NCI-H2196 treated with DMSO at 0.1 percent for 48 hours (cell line): ENCODE results near the gene GPR146.
"Not testable (repeated sequence)": the region's sequence is repeated elsewhere in the genome, so short reads cannot be mapped to it uniquely, and the experiment has no call there.

Experiments used
- DNase-seq: peaks from one replicate; lab custom pipeline; 2025; ENCODE audit not compliant: unreplicated experiment; lab: John Stamatoyannopoulos, UW

The GPR146 gene, protein sequence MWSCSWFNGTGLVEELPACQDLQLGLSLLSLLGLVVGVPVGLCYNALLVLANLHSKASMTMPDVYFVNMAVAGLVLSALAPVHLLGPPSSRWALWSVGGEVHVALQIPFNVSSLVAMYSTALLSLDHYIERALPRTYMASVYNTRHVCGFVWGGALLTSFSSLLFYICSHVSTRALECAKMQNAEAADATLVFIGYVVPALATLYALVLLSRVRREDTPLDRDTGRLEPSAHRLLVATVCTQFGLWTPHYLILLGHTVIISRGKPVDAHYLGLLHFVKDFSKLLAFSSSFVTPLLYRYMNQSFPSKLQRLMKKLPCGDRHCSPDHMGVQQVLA

DNA sequence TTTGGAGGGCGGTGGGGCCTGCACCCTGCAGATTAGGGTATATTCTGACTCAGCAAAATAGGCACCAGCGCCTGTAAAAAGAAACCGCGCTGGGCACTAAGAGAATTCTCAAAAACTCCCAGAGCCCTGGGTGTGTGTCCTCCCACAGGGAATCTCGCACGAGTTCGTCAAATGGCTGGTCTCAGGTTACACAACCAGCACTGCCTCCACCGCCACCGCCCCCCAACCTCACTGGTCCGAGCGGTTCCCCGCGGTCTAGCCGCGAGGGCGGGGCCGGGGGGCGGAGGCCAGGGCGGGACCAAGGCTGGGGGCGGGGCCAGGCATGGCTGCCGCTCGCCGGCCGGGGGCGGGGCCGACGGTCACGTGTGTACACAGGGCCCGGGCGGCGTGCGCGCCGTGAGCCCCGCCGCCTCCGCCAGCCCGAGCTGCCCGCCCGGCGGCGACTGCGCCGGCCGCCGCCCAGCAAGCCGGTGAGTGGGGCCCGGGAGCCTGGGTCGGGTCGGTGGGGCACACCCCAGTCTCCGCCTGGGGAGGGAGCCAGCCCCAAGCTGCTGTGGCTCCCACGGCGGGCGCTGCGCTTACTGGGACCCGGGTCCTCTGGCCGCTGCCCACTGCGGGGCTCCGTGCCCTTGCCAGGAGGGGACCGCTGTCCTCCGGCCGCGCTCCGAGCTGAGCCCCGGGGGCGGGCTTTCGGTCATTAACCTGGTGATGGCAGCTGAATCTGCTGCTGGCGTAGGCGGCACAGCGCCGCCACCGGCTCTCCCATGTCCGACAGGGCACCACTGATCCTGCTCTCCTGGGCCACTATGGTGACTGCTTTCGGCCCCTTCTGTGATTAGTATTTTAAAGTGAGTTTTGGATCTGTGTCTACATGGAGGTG lies at the start of gene GPR146:
TSS of gene GPR146 (plus strand) at position 358 of the 880 bp plus-strand sequence. CDS start 12,970 bp downstream, outside the sequence.
- DNase-seq = peak; percentile 90

DNA sequence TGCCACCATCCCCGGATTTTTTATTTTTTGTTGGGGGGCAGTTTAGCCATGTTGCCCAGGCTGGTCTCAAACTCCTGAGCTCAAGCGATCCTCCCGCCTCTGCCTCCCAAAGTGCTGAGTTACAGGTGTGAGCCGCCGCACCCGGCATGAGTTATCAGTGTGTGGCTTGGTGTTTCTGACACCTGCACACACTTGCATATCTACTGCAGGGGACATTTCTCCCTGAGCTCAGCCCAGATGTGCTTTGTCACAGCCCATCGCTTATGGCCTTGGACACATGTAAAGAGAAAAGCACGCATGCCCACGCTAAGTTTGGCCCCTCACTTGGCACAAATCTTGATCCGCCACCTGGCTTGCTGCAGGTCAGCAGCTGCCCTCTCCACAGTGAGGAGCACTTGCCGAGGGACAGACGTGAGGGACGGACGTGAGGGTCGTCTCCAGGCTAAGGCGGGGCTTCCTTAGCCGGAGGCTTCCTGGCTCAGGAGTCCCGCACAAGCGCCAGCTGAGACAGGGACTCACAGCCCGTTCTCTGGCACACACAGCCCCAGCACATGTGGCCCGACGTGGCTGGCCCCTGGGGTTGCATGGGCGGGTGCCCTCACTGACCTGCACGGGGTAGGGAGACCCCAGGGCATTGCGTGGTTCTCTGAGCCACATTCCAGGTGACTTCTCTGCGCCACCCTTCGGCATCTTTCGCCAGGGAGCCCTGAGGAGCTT lies 49.6 kb upstream of the GPR146 start:
- DNase-seq = no peak

DNA sequence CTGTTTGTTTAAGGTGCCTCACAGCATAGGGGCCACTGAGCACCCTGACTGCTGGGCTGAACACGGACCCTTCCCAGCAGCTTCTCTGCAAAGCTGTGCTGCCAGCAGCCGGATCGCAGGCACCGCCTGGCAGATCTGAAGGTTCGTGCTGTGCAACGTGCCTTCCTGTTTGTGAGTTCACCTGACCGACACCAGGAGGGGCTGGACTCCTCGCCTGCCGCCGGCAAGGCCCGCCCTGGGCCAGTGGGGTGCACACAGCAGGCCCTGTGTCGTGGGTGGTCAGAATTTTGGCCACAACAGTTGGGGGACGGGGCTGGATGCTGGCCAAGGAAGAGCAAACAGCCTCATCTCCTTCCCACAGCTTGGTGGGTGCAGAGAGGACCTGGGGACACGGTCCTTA lies 48.8 kb upstream of the GPR146 start:
- DNase-seq = no peak

DNA sequence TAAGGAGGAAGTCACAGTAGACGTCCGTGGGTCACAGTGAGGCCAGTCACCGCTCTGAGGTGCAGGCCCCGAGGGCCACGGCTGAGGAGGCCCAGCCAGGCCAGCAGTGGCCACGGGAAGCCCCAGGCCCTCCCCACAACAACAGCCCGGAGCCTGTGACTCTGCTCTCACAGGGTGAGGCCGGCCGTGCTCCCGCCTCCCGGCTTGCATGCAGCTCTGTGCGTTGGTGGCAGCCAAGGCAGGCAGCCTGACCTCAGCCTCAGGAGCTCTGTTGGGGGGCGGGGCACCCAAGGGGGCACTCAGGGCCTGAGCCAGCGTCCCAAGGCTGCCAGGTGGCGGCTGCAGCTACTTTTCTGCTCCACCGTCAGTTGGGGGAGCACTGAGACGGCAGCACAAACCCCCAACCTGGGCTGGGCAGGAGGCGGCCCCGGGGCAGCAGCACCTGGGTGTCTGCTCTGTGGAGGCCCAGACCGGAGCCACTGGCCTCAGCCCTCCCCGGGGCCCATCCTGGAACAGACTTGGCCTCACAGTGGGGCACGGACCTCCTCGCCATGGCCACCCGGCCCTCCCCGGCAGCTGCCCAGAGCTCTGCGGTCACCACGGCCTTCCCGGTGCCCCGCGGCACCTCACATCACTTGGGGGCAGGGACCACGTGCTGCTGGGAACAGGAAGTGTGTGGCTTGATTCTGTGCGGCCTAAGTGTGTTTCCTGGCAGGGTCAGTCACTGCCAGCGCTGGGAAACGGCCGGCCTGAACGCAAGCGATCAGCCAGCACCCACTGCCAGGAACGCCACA lies 48.1 kb upstream of the GPR146 start:
- no peak for DNase-seq

DNA sequence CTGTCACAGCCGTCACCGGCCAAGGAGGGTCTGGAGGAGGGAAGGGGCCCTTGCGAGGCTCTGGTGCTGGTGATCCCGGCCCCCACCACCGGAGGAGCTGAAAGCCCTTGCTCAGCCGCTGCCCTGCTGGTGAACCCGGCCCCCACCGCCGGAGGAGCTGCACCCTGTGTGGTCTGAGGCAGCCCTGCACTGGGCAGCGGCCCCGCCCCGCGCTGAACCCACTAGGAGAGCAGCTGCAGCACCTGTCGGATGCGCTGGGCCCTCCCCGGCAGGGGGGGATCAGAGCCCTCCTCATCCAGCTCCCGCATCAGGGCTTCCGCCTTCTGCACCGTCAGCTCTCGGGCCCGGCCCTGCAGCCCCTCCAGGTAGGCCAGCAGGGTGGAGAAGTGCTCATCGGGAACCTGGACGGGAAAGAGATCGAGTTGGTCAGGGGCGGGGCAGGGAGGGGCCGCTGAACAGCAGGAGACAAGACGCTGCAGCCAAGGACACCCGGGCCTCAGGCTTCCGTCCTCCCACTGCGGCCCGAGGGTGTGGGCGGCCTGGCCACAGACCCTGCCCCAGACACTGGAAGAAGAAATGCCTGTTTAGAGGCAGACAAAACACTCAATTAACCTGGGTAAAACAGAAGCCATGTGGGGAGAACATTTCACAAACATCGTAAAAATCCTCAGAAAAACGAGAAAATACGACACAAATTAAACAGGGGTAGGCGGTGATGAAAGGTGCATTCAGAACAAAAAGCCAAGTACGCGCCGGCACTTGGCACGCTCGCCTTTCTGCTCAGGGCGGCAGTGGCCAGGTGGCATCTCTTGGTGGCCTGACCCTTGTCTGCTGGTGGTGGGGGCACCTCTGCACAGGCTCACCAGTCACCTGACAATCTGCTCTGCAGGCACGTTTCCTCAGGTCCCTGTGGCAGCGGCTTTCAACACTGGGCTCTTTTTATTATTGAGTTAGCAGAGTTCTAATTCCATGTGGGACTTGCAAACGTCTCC lies 46.6 kb upstream of the GPR146 start:
- DNase-seq = no peak

DNA sequence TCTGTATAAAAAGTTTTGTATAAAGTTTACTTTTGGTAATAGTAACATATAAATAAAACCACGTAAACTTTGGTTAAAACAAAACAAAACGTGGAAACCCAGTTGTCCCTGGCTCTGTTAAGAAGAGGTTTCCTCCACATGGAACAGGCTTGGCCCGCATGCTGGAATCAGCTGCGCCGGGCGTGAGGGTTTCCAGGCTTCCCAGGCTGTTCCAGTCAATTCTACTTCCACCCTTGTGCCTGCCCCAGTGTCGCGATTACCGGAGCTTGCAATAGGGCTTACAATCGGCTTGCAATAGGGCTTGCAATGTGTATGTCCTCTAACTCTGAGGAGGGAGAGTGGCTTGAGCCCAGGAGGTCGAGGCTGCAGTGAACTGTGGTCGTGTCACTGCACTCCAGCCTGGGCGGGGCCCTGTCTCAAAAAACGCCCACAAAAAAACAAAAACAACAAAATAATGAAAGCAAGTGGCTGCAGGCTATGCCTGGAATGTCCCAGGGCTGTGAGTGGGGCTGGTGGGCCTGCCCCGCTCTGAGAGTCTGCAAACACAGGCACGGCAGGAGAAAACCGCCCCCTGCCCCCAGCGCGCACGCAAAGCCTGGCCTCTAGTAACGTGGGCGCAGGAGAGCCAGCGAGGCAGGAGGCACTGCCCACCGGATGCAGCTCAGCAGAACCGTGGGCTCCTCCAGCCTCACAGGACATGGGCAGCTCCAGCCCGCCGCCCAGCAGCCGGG lies 45.0 kb upstream of the GPR146 start:
- no peak for DNase-seq

DNA sequence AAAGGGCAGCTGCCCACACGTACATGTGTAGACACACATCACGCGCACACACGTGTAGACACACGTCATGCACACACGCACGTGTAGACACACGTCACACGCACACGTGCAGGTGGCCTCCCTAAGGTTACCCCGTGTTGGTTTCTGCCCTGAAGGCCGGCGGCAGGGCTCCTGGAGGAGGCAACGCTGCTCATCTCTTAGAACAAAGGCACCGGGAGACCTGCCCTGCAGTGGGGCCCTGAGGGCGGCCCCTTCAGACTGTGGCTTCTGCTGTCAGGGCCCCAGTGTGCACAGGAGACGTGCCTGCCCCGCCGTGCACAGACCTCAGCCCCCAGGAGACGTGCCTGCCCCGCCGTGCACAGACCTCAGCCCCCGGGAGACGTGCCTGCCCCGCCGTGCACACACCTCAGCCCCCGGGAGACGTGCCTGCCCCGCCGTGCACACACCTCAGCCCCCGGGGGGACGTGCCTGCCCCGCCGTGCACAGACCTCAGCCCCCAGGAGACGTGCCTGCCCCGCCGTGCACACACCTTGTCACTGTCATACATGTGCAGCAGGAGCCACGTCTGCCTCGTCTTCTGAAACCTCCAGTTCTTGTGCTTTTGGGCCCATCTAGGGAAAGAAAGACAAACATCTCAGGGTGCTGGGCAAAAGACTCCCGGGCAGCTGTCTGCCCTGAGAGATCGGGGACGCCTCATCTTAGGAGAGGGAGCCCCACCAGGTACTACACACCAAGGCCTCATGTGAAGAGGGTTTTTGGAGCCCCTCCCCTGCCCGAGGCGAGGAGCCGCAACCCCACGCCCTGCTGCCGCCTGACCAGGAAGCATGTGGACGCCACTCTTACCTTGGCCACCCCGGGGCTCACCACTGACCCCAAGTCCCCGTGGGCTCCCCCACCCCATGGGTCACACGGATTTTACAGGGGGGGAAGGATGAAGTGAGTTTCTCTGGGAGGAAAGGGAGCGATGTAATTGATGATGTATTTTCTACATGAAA lies 44.1 kb upstream of the GPR146 start:
- DNase-seq = no peak

DNA sequence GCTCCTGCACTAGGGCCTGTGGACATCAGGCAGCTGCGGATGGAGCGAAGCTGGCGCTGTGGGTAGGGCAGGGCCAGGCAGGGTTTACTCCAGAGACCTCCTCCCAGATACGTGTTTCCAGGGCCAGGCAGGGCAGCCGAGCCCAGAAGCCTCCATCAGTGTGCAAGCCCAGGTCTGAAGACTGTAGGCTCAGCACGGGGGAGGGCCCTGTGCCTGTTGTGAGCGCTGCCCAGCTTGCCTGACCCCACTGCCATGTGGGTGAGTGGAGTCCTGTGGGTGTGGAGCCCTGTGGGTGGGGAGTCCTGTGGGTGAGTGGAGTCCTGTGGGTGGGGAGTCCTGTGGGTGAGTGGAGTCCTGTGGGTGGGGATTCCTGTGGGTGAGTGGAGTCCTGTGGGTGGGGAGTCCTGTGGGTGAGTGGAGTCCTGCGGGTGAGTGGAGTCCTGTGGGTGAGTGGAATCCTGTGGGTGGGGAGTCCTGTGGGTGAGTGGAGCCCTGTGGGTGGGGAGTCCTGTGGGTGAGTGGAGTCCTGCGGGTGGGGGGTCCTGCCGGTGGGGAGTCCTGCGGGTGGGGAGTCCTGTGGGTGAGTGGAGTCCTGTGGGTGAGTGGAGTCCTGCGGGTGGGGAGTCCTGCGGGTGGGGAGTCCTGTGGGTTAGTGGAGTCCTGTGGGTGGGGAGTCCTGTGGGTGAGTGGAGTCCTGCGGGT lies 43.1 kb upstream of the GPR146 start:
- DNase-seq = not testable (repeated sequence)

DNA sequence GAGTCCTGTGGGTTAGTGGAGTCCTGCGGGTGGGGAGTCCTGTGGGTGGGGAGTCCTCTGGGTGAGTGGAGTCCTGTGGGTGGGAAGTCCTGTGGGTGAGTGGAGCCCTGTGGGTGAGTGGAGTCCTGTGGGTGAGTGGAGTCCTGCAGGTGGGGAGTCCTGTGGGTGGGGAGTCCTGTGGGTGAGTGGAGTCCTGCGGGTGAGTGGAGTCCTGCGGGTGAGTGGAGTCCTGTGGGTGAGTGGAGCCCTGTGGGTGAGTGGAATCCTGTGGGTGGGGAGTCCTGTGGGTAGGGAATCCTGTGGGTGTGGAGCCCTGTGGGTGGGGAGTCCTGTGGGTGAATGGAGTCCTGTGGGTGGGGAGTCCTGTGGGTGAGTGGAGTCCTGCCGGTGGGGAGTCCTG lies 42.3 kb upstream of the GPR146 start:
- not testable (repeated sequence) for DNase-seq

DNA sequence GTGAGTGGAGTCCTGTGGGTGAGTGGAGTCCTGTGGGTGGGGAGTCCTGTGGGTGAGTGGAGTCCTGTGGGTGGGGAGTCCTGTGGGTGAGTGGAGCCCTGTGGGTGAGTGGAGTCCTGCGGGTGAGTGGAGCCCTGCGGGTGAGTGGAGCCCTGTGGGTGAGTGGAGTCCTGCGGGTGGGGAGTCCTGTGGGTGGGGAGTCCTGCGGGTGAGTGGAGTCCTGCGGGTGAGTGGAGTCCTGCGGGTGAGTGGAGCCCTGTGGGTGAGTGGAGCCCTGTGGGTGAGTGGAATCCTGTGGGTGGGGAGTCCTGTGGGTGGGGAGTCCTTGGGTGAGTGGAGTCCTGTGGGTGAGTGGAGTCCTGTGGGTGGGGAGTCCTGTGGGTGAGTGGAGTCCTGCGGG lies 41.9 kb upstream of the GPR146 start:
- not testable (repeated sequence) for DNase-seq

DNA sequence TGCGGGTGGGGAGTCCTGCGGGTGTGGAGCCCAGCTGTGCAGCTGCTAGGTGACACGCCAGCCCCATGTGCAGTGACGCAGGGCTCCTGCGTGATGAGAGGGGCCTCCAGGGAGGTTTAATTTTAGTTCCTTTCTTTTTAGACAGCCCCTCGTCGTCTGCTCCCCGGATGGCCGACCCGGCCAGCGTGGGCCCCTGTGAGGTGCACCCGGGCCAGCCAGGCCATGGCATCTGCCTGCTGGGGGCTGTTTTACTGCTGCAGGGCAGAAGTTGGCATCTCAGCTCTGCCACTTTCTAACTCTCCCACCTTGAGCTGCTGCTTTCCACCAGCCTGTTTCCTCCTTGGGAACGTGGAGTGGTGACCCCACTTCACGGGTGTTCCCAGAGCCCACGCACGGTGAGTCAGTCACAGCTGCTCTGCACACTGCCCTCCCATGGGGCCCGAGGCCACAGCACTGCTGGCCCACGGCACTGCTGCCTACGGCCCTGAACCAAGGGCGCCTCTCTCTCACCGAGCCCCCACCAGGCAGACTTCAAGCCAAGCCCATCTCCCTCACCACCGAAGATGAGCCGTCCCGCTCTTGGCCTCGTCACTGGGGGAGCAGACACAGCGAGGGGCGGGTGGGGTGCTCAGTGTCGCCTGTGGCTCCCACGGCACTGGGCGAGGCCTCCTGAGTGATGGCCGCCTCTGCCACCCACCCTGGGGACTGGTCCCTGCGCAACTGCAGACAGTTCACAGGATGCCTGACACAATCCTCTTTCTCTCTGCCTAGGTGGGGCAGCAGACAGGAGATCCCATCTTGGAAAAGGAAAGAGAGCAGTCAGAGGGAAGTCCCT lies 40.1 kb upstream of the GPR146 start:
- no peak for DNase-seq

DNA sequence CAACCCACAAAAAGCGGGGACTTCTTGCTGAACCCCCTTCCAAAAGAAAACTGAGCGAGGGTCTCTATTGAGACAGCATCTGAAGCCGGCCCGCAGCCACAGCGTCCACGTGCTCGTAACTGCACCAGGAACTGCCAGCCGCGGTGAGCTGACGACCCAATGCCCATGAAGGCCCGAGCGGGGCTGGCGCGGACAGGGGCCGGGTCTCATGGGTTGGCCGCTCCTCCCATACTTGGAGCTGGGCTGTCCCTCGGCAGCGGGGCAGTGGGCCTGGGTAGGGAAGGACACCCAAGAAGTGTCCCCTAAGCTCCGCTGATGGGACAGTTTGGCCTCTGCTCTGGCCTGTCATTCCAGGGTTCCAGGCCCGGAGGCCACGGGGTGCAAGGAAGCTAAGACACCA lies 39.0 kb upstream of the GPR146 start:
- DNase-seq = no peak

DNA sequence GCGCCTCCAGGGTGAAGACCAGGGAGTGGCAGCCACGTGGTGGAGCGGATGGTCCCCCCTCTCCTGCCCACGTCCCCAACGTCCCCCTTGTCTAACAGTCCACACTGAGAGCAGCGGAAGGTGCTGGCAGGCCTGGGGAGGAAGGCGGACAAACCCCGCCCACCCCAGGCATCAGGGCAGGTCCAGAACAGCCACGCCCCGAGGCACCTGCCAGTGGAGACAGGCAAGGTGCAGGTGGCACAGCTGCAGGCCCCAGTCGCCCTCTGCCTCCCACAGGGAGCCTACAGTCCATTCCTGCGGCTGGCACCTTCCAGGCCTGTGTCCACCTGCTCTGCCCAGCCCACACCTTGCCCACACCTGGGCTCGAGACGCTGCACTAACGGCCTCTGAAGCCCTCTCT lies 36.4 kb upstream of the GPR146 start:
- DNase-seq = no peak

DNA sequence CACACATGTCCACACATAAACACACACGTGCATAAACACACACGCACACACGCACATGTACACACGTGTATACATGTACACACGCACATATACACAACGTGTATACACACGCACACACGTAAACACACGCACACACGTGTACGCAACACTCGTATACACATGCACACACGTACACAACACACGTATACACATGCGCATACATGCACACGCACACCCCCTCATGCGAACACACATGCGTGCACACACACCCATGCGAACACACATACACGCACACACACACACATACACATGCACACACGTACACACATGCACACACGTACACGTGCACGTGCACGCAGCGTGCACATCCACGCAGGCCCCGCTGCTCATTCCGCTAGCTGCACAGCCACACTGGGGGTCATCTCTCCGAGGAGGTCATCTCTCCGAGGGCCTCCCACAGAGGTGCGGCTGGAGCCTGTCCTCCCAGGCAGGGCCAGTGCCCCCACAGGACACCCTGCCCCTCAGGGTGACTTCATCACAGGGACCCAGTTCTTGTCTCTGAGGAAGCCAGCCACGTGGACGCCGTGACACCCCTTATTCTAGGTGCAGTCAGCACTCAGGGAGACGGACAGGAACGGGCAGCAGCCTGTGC lies 35.5 kb upstream of the GPR146 start:
- DNase-seq = no peak

DNA sequence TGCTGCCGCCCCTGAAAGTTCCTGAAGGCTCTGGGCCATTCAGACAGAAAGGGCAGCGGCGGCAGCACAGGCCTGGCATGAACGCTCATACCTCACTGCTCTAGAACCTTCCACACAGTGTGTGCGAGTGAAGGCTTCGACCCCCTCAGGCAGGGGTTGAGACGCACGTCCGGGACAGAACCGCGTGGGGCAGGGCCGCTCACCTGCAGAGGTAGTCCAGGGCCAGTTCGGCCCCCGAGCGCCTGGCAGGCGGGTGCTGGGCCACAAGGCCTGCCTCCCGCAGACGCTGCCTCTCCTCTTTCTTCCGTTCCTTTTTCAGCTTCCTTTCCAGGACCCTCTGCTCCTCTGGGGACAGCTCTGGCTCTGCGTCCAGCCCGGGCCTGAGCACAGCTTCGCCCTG lies 34.6 kb upstream of the GPR146 start:
- DNase-seq = no peak

DNA sequence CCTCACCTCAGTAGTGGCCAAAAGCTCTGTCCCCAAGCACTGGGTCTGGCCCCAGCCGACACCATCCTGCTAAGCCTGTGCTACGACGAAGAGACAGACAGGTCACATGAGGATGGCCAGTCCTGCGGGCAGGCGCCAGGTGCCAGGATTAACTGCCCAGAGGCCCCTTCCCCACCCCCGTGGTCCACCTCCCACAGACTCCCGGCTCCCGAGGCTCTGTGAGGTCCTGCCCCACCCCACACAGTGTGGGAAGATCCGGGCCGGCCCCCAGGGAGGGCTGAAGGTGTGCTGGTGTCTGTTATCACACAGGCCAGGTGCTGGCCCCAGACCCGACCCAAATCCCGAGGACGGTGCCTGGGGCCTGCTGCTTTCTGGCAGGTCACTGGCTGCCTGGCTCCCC lies 34.1 kb upstream of the GPR146 start:
- DNase-seq = no peak
